ENCODE data around the gene MOB1B. TPM values are rescaled to one million over a fixed set of nuclear protein-coding genes. Genes with fewer than 3 reads are reported as not detected.

The MOB1B gene
- total RNA-seq, 1 experiment from 2014 or later: 21.0 TPM

DNA sequence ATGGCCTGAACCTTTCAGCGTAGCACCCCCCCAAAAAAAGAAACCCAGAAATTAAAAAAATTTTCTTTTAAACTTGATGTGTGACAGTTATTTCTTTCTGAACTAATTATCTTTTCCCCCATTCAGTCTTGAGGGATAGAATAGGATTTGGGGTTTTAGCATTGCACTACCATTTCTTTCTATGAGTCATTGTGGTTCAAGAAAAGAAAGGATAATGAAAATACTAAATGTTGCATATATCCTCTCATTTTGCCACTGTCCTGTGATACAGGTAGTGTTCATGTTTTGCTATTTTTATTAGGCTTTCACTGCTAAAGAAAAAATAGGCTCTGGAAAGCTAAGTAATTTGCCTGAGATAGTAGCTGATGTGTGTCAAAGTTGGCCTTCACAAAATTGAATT, 51.9 kb downstream of the MOB1B start:
- BruUV-seq (replicated peaks): no TSS peak

GRCh38 chr4:70956549-70957210, 54.5 kb downstream of the MOB1B start:
- BruUV-seq (replicated peaks): no TSS peak
- no peaks in the 10 kb centered on the region for H3K9me3 ChIP-seq (ENCODE audit: low read depth, low read length, poor library complexity, severe bottlenecking)
- no peaks in the 10 kb centered on the region for H3K27me3 ChIP-seq (replicated peaks; ENCODE audit: insufficient read depth, low read depth, low read length, poor library complexity)
- no peaks in the 10 kb centered on the region for H3K36me3 ChIP-seq (ENCODE audit: insufficient read depth, low read length, poor library complexity, severe bottlenecking)
- H3K4me1 ChIP-seq (ENCODE audit: insufficient read depth, low read length, poor library complexity, severe bottlenecking): no peaks in the 10 kb centered on the region
- TF ChIP-seq, protein P1, sequence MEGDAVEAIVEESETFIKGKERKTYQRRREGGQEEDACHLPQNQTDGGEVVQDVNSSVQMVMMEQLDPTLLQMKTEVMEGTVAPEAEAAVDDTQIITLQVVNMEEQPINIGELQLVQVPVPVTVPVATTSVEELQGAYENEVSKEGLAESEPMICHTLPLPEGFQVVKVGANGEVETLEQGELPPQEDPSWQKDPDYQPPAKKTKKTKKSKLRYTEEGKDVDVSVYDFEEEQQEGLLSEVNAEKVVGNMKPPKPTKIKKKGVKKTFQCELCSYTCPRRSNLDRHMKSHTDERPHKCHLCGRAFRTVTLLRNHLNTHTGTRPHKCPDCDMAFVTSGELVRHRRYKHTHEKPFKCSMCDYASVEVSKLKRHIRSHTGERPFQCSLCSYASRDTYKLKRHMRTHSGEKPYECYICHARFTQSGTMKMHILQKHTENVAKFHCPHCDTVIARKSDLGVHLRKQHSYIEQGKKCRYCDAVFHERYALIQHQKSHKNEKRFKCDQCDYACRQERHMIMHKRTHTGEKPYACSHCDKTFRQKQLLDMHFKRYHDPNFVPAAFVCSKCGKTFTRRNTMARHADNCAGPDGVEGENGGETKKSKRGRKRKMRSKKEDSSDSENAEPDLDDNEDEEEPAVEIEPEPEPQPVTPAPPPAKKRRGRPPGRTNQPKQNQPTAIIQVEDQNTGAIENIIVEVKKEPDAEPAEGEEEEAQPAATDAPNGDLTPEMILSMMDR (conservative IDR thresholded peaks at IDR 0.05; ENCODE audit: low read depth, low read length): no peak
- no peak for TF ChIP-seq EZH2 (IDR thresholded peaks at IDR 0.05; ENCODE audit: borderline replicate concordance, low read depth, low read length, poor library complexity, severe bottlenecking)
- DNase-seq (ENCODE audit: low spot score): no peak
- POLR2A ChIA-PET (ENCODE audit: low non-redundant PET): interaction anchor here (0.6 kb wide), 1 partner anchor 37 kb away, joined by 4 read pairs; the partner anchor contains the start of gene DCK
- no peak overlapping the region for H3K27ac ChIP-seq (ENCODE audit: low read depth, low read length, poor library complexity, severe bottlenecking)
- CTCF ChIA-PET: no interaction called here
- intact Hi-C loops (cut with micrococcal nuclease; ENCODE audit: unreplicated experiment): no loop called here
- no peak overlapping the region for H3K4me3 ChIP-seq (ENCODE audit: low read depth, low read length, poor library complexity, severe bottlenecking)

More for the DNA sequence above, 51.9 kb downstream of the MOB1B start:
- intact Hi-C loops (cut with micrococcal nuclease; ENCODE audit: unreplicated experiment): no loop called here
- Histone ChIP-seq H3K27ac (ENCODE audit: low read depth, low read length, poor library complexity, severe bottlenecking) (no peak overlapping the region), H3K36me3 (ENCODE audit: insufficient read depth, low read length, poor library complexity, severe bottlenecking) (no peaks in the 10 kb centered on the region), H3K4me1 (ENCODE audit: insufficient read depth, low read length, poor library complexity, severe bottlenecking) (no peaks in the 10 kb centered on the region), H3K27me3 (replicated peaks; ENCODE audit: insufficient read depth, low read depth, low read length, poor library complexity) (no peaks in the 10 kb centered on the region), H3K9me3 (ENCODE audit: low read depth, low read length, poor library complexity, severe bottlenecking) (no peaks in the 10 kb centered on the region), H3K4me3 (ENCODE audit: low read depth, low read length, poor library complexity, severe bottlenecking) (no peak overlapping the region)
- TF ChIP-seq, protein P1 (conservative IDR thresholded peaks at IDR 0.05; ENCODE audit: low read depth, low read length): no peak
- TF ChIP-seq EZH2 (IDR thresholded peaks at IDR 0.05; ENCODE audit: borderline replicate concordance, low read depth, low read length, poor library complexity, severe bottlenecking): no peak
- ChIA-PET CTCF (no interaction called here), POLR2A (ENCODE audit: low non-redundant PET) (interaction anchor here (0.5 kb wide), 1 partner anchor 123 kb away, joined by 3 read pairs; no protein-coding TSS in a partner anchor)
- DNase-seq (ENCODE audit: low spot score): no peak

DNA sequence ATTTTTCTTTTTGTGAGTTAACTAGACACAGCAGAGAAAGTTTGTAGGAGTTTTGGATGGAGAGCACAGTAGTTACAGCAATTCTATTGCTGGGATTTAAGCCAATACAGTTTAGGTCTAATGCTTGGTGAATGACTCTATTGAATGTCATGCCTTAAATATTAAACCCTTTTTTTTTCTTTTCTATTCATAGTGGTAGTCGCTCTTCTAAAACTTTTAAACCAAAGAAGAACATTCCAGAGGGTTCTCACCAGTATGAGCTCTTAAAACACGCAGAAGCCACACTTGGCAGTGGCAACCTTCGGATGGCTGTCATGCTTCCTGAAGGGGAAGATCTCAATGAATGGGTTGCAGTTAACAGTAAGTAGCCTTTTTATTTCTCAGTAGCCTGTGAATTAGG, 56.5 kb downstream of the MOB1B start:
- CTCF ChIA-PET: no interaction called here
- Histone ChIP-seq H3K4me1 (ENCODE audit: insufficient read depth, low read length, poor library complexity, severe bottlenecking) (no peaks in the 10 kb centered on the region), H3K27ac (ENCODE audit: low read depth, low read length, poor library complexity, severe bottlenecking) (no peak overlapping the region), H3K4me3 (ENCODE audit: low read depth, low read length, poor library complexity, severe bottlenecking) (no peak overlapping the region), H3K36me3 (ENCODE audit: insufficient read depth, low read length, poor library complexity, severe bottlenecking) (no peaks in the 10 kb centered on the region), H3K9me3 (ENCODE audit: low read depth, low read length, poor library complexity, severe bottlenecking) (no peaks in the 10 kb centered on the region), H3K27me3 (replicated peaks; ENCODE audit: insufficient read depth, low read depth, low read length, poor library complexity) (no peaks in the 10 kb centered on the region)
- POLR2A ChIA-PET (ENCODE audit: low non-redundant PET): no interaction called here
- DNase-seq (ENCODE audit: low spot score): no peak
- BruUV-seq (replicated peaks): no TSS peak
- intact Hi-C loops (cut with micrococcal nuclease; ENCODE audit: unreplicated experiment): no loop called here
- TF ChIP-seq, protein P1 (conservative IDR thresholded peaks at IDR 0.05; ENCODE audit: low read depth, low read length): no peak
- no peak for TF ChIP-seq EZH2 (IDR thresholded peaks at IDR 0.05; ENCODE audit: borderline replicate concordance, low read depth, low read length, poor library complexity, severe bottlenecking)
